ENCODE results near the gene YTHDC1.

The YTHDC1 gene

DNA sequence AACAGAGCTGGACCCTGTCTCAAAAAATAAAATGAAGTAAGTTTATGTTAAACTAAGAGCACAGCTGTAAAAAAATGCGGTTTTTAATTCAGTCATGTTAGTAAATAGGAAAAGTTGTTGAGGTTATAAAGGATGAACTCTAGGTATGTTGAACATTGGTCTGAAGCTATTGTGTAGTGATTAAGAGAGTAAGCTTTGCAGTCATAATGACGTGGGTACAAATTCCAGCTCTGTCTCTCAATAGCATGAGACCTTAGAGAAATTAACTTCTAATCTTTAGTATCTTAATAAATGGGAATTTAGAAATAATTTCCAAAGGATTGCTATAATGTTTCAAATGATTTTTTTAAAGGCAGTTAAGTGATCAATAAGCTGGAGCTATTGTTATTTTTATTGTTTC is 2.9 kb upstream of the YTHDC1 start:
- no peak for DNase-seq

DNA sequence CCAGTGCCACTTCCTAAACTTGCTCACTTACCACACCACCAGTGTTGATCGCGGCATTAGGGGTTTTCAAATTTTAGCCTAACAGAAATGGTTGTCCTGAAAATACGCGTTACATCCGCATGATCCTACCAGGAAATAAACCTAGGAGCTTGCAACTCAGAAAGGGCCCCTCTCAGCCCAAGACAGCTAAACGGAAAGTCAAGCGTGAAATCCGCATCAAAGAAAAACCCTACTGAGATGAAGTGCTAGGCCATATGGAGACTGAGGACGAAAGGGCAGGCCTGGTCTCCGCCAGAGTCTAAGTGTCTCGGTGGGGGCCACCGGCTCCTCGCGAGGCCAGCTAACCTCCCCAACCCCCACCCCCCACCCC is 626 bp downstream of the YTHDC1 start:
- DNase-seq = no peak

DNA sequence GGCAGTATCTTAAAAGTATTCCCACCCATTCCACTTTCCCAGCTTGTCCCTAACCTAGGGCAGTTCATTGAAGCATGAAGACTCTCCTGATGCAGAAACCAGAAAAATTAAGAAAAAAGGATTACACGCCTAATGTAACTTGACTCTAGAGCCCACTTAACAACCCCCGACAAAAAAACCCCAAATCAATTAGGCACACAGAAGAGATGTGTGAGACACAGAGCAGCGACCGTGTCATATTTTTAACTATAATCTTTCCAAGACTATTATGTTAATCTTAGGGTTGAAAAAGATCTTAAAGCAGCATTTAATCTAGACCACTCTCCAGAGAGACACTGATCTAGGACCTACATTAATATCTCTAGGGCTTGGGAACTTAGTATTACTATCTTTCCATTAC is 1.3 kb downstream of the YTHDC1 start:
- no peak for DNase-seq

DNA sequence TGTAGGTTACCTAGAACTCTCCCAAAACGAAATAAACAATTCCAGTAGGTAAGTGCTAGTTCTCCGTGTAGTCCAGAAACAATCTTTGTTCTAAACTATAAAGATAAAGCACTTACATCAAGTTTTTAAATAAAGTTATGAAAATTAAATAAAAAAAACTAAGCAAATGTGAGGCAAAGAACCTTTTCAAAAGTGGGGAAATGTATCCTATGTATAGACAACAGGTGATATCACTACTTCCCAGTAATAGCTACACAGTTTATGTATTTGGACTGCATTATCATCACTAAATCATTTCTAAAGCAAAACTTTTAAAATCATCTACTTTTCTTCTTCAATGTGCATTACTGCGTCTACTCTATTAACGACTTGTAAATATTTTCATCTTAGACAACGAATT is 2.0 kb downstream of the YTHDC1 start:
- no peak for DNase-seq

DNA sequence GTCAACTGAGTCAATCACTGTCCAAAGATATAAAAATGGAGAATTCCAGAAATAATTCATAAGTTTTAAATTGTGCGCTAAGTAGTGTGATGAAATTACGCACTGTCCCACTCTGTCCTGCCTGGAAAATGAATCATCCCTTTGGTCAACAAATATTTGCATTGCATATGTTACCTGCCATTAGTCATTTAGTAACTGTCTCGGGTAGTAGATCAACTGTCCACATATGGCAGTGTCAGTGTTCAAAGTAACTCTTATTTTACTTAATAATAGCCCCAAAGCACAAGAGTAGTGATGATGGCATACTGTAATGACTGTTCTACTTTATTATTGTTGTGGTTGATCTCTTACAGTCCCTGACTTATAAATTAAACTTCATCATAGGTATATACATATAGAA is 3.4 kb downstream of the YTHDC1 start:
- DNase-seq = no peak

DNA sequence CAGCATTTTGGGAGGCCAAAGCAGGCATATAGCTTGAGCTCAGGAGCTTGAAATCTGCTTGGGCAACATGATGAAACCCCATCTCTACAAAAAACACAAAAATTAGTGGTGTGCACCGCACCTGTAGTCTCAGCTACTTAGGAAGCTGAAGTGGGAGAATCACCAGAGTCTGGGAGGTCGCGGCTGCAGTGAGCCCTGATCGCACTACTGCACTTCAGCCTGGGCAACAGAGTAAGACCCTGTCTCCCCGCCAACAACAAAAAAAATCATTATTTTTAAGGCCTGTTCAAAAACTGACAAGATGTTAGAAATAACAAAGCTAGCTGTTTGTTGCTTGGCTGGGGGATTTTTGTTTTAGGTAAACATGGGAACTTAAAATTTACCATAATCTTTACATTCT is 5.1 kb downstream of the YTHDC1 start:
- DNase-seq = no peak

DNA sequence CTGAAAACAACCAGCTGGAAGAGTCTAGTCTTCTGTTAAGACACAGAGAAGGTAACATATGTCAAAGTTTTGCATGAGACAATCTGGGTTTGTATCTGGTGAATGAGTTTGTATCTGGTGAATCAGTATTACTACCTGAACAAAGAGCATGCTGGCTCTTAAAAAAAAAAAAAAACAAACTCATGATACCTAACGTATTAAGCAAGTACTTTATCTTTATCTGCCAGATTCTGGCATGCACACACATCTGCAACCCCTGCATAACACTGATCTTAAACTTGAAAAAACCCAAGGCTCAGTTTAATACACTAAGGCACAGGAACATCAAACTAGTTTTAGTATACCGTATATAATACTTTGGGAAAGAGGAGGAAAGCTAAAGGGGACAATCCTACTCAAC is 5.8 kb downstream of the YTHDC1 start:
- DNase-seq = no peak

DNA sequence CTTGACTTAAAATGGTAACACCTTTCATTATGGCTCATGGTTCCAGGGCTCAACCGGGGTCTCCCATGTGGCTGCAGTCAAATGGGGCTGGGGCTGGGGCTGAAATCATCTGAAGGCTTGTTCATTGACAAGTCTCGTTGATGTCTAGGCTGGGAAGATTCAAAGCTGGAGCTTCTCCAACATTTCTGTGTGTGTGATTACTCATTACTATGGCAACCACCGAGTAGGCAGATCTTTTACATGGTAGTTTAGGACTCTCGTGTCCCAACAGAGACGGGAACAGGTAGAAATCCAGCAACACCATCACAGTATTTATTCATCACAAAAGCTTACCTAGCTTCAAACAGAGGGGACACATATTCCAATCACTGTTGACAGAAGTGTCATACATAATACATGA is 7.8 kb downstream of the YTHDC1 start:
- no peak for DNase-seq

DNA sequence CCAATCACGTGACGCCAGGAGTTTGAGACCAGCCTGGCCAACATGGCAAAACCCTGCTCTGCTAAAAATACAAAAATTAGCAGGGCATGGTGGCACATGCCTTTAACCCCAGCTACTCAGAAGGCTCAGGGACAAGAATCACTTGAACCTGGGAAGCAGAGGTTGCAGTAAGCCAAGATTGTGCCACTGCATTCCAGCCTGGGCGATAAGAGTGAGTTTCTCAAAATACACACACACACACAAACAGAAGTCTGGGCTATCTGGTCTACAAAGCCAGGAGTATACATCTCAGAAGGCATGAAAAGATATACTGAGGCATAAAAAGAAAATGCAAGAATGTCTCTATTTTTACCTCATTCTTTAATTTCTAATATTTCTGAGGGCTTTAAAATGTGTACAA is 11.3 kb downstream of the YTHDC1 start:
- DNase-seq = no peak

DNA sequence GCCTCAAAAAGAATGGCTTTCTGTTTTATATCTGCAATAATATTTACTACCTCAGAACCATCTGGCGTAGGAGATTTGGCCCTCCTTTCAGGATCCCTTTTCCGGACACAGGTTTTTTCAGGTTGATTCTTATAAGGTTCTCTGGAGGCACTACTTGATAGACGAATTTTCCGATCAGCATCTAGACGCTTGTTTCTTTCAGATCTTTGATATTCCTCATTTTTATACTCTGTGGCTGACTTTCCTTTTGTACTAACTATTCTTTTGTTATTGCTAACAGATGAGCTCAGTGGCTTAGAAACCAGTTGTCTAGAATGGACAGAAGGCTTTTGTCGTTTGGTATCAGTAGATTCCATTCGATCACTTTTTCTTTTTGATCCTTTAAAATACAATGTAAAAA is 12.4 kb downstream of the YTHDC1 start:
- DNase-seq = no peak

DNA sequence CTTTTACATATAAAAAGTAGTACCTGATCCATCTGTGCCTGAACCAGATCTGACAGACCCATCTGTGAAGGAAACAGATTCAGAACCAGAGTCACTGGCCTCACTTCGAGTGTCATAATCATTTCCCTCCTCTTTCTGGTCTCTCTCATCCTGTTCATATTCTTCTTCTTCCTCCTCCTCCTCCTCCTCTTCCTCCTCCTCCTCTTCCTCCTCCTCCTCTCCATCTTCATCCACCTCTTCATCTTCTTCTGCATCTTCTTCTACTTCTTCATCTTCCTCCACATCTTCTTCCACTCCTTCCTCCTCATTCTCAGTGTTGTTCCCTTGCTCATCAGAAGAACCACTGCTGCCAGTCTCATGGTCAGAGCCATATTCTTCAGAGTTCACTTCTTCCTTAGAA is 12.9 kb downstream of the YTHDC1 start:
- DNase-seq = no peak

DNA sequence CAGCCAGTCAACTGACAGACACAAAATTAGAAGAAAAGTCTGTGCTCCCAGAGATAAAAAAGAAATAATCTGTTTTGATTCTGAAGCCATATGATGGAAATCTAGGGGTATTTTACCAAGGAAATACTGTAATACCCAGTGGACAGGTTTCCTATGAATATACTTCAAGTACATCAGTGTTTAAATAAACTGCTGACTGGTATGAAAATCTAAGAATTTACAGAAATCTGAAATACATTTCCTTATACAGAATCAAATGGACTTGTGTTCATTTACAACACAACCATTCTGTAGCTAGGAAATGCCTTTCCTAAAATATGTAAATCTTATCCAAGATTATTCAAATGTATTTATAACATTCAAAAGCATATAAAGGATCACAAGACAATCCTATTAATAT is 13.4 kb downstream of the YTHDC1 start:
- DNase-seq = no peak

DNA sequence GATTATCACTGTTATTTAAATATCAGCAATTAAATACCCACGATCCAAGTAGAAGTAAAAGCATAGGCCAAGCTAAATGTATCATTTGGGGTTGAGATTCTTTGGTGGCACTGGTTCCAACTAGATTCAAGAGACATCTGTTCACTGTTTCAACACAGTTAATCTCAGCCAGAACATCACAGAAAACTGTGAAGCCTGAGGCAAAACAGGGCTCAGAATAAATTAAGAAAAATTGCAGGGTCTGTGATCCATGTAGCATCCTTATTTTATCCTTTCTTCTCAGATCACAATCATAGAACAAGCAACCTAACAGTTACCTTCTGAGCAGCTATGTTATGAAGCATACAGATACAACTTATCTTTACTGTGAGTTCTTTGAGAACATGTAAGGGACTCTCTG is 23.7 kb downstream of the YTHDC1 start:
- no peak for DNase-seq

DNA sequence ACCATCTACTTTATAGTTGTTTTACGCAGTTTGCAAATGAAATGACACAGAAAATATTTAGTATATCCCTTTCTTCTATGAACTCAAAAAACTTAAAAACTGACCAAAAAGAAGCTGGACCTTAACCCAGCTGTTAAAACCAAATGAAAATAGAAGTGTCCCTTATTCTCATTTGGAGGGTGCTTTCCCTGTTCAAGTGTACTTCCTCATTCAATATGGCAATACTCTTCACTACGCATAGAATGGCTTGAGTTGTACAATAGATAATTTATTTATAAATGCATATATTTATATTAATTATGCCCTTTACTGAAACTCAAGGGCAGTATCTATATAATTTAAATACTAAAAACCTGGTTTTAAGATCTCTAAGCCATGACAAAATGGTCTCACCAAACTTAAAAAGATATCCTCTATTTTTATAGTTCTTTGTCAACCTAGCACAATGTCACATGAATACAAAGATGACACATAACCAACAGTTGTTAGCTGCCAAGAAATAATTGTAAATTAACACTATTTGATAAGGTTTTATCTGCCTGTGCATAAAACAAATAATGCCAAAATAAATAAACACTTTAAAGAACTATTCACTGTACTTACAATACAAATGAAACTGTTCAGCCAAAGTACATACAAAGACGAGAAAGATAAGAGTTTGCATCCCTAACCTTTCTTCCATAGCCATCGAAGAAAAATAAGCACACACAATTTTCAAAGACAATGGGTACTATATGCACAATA is 25.2 kb downstream of the YTHDC1 start:
- DNase-seq = no peak

DNA sequence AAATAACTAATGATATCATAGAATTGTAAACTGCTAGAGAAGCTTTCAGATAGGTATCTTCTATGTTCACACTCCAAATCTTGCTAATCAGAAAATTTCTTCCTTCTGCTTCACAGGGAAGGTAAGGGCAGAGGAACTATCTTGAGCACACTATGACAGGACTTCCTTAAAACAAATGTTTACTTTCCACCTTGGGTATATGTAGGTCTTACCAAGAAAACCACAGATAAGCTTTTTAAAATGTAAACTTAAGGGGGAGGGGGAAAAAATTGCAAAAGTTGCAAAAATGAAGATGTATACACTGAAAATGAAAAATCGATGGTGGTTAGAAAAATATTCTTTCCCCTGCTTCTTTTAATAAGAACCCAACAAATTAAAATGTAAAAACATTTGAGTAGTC is 30.9 kb downstream of the YTHDC1 start:
- DNase-seq = no peak

DNA sequence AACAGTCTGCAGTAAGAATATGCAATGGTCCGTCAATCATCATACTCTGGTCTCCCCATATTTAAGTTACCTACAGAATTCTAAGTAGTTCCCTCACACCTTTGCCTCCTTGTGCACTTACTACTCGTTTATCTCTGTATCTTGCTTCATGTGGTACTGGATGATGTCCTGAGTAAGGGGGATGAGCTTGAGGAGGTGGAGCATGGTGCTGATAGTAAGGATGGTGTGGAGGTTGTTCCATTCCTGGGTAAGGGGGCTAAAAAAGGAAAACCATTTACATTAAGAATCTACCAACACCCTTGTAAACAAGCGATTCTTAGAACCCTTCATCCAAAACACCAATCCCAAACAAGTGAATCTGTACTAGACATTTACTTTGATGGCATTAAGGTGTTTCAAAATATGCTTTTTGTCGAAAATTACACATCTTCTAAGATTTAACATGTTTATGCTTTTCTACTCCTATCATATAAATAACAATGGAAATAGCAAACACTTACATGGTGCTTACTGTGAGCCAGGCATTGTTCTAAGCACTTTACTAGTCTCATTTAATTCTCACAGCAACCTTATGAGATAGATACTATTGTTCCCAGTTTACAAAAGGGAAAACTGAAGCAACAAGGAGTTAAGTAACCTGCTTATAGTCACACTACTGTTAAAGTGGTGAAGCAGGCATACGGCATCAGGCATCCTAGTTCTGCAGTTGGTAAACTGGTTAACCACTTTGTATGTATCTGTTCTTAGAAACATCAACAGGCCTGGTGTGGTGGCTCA is 33.5 kb downstream of the YTHDC1 start:
- DNase-seq = no peak

DNA sequence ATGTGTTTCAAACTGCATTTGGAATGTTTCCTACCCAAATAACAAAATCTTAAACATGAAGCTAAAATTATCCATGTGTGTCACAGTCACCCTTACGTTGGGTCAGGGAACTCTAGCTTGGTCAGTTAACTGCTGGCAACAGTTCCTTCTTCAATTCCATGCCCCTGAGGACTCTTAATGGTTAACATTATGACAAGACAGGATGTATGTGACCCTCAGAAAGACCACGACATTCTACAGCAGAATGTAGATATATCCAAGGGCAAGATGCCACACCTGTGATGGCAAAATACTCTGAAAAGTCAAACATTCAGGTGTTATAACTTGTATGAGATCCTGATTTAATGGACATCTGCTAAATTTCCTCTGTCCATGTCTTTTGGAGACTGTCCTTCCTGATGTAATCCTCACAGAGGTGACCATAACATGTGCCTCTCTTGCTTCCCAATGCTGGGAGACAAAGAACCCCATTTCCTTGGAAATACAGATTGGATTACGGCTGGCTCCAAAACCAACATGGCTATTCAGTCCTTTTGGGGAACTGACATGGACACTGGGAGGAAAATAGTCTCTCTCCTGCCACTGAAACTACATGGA is 39.1 kb downstream of the YTHDC1 start:
- no peak for DNase-seq

DNA sequence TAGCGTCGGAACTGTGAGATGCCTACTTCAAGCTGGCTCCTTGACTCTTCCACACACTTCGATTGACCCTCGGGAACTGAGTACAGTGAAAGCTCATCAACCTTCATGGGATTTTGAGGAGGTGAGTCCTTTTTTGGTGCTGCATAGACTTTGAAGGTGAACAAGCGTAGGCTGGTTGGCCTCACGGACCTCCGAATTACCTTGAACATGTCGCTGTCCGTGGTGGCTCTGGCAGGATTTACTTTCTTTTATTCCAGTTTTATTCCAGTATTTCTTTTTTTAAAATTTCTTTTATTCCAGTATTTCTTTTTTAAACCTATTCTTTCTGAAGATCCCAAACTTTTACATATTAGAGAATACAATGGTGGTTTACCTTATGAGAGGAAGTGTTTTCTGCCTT is 45.2 kb downstream of the YTHDC1 start:
- DNase-seq = no peak

DNA sequence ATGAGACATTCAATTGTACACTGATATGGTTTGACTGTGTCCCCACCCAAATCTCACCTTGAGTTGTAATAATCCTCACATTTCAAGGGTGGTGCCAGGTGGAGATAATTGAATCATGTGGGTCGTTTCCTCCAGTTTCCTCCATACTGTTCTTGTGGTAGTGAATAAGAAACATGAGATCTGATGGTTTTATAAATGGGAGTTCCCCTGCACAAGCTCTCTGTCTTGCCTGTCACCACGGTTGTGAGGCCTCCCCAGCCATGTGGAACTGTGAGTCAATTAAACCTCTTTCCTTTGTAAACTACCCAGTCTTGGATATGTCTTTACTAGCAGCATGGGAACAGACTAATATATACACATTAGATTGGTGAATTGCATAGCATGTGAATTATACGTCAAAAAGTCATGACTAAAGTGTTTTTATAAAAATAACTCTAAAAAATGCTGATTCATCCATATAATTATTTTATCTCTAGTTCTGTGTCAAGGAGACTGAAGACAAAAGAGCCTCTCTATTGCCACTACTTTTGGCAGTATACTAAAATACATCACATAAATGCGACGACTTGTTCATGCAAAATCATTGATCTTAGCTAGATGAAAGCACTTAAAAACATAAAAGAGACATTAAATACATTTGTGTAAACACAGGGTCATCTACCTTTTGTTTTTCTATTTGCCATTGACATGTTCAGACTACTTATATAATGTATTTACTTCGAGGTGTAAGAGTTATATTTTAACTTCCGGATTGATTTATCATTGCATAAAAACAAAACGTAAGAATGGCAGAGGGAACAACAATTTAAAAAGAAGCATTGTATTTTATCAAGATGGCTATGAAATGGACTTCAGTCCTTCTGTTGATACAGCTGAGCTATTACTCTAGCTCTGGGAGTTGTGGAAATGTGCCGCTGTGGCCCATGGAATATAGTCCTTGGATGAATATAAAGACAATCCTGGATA is 50.1 kb downstream of the YTHDC1 start:
- no peak for DNase-seq

DNA sequence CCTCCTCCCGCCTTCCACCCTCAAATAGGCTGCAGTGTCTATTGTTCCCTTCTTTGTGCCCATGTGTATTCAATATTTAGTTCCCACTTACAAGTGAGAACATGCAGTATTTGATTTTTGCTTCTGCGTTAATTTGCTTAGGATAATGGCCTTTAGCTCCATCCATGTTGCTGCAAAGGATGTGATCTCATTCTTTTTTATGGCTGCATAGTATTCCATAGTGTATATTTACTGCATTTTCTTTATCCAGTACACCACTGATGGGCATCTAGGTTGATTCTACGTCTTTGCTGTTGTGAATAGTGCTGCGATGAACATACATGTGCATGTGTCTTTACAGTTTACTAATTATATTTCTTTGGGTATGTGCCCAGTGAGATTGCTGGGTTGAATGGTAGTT is 52.8 kb downstream of the YTHDC1 start:
- DNase-seq = no peak

DNA sequence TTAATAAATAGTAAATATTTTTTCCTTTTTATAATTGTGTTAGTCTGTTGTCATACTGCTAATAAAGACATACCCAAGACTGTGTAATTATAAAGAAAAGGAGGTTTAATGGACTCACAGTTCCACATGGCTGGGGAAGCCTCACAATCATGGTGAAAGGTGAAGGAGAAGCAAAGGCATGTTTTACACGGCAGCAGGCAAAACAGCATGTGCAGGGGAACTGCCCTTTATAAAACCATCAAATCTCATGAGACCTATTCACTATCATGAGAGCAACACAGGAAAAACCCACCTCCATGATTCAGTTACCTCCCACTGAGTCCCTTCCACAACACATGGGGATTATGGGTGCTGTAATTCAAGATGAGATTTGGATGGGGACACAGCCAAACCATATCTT is 58.6 kb downstream of the YTHDC1 start:
- no peak for DNase-seq

DNA sequence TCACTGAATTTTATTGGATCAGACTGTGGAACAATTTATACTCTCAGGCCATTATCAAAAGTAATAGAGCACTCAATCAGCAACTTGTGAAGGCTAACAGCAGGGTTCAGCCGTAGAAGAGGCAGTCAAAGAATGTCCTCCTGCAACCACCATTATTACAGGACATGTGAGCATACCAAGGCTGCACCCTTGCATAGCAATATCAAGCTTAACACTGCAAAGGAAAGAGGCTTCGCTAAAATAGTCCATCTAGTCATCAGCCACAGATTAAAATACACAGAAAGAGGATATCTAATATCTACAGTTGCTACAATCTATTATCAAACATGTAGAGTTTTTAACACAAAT is 61.5 kb downstream of the YTHDC1 start:
- DNase-seq = no peak

DNA sequence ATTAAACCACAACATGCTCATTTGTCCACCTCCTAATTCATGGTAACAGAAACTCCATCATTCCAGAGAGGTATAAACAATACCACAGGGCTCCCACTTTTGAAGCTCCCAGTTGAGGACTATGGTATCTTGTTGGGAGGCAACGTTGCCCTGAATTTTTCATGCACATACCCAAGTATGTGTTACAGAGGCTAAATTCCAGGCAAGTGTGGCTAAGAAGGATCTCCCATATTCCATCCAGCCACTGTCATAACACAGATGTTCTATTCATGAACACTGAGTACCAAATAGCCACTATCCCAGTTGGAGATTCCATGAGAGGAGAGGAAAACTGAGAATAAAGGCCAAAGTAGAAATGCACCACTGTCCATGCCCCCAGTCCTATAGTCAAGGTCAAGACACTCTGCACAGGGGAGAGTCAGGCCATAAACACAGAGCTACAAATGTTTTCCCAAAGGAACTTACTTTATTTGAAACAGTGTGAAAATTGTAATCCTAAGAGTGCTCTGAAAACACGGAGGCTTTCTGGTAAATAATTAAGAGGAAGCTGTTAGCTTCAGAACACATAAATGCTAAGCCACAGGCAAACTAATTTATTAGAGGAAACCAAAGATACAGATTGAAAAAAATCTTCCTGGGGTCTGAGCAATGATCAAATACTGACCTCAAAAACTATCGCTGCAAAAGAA is 62.0 kb downstream of the YTHDC1 start:
- no peak for DNase-seq

Data from activated gamma-delta T cell treated with Interleukin-2 at 50 U/mL for 16 hours (primary cell).